Psoas muscle (tissue), 8 donors: ENCODE results near the gene ASB1. TPM values are rescaled to one million over a fixed set of nuclear protein-coding genes. Genes with fewer than 3 reads are reported as not detected.

Experiments
- ATAC-seq, 4 donors: fragments of 200-7000 bp; cut with Tn5 transposase; one replicate each; pipeline ENCODE4 v1.9.1; 2020; ENCODE audit warnings: moderate library complexity in 3 of 4, mild to moderate bottlenecking in 2 of 4
- DNase-seq, 2 donors: peaks; one replicate each; pipeline ENCODE4 v3.0.0-alpha.2; 2020
- H3K27ac ChIP-seq: fragments of 200-600 bp; one replicate; pipeline ENCODE4 v1.8.0; 2022
- H3K27me3 ChIP-seq, 3 donors: fragments of 200-600 bp in 1 of 3; one replicate each; pipeline versions ENCODE4 v1.6.1 to v1.8.0; 2013 to 2022; ENCODE audit warnings: low read length in 2 of 3, mild to moderate bottlenecking in 2 of 3, moderate library complexity in 1 of 3; ENCODE audit not compliant: insufficient read depth in 3 of 3
- H3K36me3 ChIP-seq, 2 donors: fragments of 200-600 bp in 1 of 2; one replicate each; pipeline versions ENCODE4 v1.6.1 to v1.8.0; 2013 to 2022; ENCODE audit warnings: low read depth in 1 of 2, mild to moderate bottlenecking in 1 of 2, moderate library complexity in 1 of 2; ENCODE audit not compliant: insufficient read depth in 1 of 2
- H3K4me1 ChIP-seq: fragments of 200-600 bp; one replicate; pipeline ENCODE4 v1.8.0; 2022
- H3K4me3 ChIP-seq: fragments of 200-600 bp; one replicate; pipeline ENCODE4 v1.8.0; 2022; ENCODE audit warnings: mild to moderate bottlenecking
- H3K9me3 ChIP-seq: fragments of 200-600 bp; one replicate; pipeline ENCODE4 v1.8.0; 2022
- WGBS, 3 donors: extraction: QIAGEN DNeasy Blood & Tissue Kit; methylation state at CpG; one replicate each; pipeline versions ENCODE4 v1.1.6 to v1.1.7; 2013; 5-methylcytosine and 5-hydroxymethylcytosine counted together
- intact Hi-C, 2 donors: fragments of 100-400 bp; cut with DNase I; formaldehyde crosslinking; loops; one replicate each; pipeline versions ENCODE4 v1.11.0 to v1.14.2; 2022
- polyA plus RNA-seq, 3 donors: library from polyadenylated mRNA; stranded (reverse); fragments of 200-250 nt; gene quantifications; one replicate each; pipeline ENCODE4 v1.2.3, GENCODE V29; 2013
- total RNA-seq, 4 donors: library from RNA; stranded (reverse); fragmentation: NEBNext Ultra II Directional in 2 of 4; extraction: Animal tissue kit (Norgen Biotek cat#: 25700) in 2 of 4; gene quantifications; one replicate each; pipeline versions ENCODE4 v1.2.1 to v1.2.4, GENCODE V29; 2021 to 2023
- TF ChIP-seq, protein P1 (sequence below): fragments of 200-600 bp; IDR thresholded peaks from one replicate; pipeline ENCODE4 v1.8.0; 2022; ENCODE audit warnings: antibody characterized with exemption
- donor health status: healthy with polysubstance abuse.
- donor health status: DM: no; HTN: no; CAD: no; lungs with moderate emphysema.
- donor health status: Bipolar disorder and iron deficiency.
- donor health status: healthy.
- donor health status: DM: yes; HTN: yes; CAD: no.
- donor health status: DM: no; HTN: no; CAD: no.
- donor health status: DM: no; HTN: no; CAD: no.
- donor health status: DM: yes; HTN: yes; CAD: no.

The ASB1 gene
- total and polyA plus RNA-seq, 7 donors, result 21.3 to 48.0 (median 42.7) TPM

DNA sequence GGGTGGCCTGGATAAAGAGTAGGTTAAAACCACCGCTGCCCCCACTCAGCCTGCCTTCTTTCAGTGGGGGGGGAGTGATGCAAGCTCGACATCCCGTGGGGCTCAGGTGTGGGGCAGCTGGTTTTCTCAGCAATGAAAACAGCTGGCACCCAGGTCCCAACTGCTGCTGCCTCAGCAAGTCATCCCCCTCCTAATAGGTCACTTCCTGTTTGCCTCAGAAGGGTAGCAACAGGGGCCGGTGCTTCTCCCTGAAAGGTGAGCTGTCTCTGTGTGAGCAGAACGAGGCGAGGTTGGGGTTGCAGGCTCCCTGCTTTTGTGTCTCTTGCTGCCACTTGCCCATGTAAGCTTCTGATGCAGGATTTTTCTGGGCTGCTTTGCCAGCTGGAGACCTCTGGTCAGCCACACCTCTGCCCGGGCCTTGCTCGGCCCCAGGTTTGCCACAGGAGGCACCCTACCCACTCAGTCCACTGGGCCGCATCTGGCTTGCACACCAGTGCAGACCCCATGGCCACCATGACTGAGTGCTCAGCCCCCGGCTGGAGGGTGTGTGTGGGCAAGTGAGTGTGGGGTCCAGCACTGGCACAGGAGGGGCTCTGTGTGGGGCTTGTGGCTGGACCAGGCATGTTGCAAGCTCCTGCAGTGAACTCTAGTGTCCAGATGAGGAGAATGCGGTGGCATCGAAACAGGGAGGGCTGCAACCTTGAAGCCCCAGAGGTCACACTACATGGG is 11.5 kb upstream of the ASB1 start:
- H3K4me3 ChIP-seq, result no peak overlapping the region
- peaks cover 0 to 2% (median 0%) of the 10 kb centered on the region in 3 donors for H3K27me3 ChIP-seq
- no peak for DNase-seq
- TF ChIP-seq, protein P1, sequence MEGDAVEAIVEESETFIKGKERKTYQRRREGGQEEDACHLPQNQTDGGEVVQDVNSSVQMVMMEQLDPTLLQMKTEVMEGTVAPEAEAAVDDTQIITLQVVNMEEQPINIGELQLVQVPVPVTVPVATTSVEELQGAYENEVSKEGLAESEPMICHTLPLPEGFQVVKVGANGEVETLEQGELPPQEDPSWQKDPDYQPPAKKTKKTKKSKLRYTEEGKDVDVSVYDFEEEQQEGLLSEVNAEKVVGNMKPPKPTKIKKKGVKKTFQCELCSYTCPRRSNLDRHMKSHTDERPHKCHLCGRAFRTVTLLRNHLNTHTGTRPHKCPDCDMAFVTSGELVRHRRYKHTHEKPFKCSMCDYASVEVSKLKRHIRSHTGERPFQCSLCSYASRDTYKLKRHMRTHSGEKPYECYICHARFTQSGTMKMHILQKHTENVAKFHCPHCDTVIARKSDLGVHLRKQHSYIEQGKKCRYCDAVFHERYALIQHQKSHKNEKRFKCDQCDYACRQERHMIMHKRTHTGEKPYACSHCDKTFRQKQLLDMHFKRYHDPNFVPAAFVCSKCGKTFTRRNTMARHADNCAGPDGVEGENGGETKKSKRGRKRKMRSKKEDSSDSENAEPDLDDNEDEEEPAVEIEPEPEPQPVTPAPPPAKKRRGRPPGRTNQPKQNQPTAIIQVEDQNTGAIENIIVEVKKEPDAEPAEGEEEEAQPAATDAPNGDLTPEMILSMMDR, result no peak
- no peaks in the 10 kb centered on the region for H3K36me3 ChIP-seq
- intact Hi-C loops, result no loop called here
- 89 to 92% (median 92%) methylated on average over 12 of the region's 12 CpGs for whole genome bisulfite sequencing, 3 donors
- H3K27ac ChIP-seq, result no peak overlapping the region
- H3K9me3 ChIP-seq, result no peaks in the 10 kb centered on the region
- peaks cover 9% of the 10 kb centered on the region for H3K4me1 ChIP-seq
- ATAC-seq, result no peak

DNA sequence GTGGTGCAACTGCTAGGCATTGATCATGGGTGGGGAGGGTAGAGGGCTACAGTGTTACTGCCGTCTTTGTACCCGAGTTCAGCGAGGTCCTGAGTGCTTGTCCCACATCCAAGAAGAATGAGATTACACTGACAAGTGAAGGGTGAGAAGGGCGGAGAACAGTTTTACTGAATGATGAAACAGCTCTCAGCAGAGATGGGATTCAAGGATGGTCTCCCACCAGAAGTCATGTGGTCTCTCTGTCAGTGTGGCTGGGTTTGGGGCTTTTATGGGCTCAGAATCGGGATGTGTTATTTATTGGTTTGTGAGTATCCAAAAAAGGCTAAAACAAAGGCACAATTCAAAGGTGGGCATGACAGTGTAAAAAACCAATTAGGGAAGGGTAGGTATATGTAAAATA is 10.8 kb upstream of the ASB1 start:
- TF ChIP-seq, protein P1, result no peak
- Histone ChIP-seq H3K27ac (no peak overlapping the region), H3K4me1 (peaks cover 9% of the 10 kb centered on the region), H3K36me3 (no peaks in the 10 kb centered on the region), H3K27me3 (peaks cover 0 to 2% (median 0%) of the 10 kb centered on the region in 3 donors), H3K9me3 (no peaks in the 10 kb centered on the region), H3K4me3 (no peak overlapping the region)
- DNase-seq, result no peak
- intact Hi-C loops, result no loop called here
- WGBS, 3 donors, result 96 to 99% (median 98%) methylated on average over 5 of the region's 5 CpGs
- no peak for ATAC-seq

DNA sequence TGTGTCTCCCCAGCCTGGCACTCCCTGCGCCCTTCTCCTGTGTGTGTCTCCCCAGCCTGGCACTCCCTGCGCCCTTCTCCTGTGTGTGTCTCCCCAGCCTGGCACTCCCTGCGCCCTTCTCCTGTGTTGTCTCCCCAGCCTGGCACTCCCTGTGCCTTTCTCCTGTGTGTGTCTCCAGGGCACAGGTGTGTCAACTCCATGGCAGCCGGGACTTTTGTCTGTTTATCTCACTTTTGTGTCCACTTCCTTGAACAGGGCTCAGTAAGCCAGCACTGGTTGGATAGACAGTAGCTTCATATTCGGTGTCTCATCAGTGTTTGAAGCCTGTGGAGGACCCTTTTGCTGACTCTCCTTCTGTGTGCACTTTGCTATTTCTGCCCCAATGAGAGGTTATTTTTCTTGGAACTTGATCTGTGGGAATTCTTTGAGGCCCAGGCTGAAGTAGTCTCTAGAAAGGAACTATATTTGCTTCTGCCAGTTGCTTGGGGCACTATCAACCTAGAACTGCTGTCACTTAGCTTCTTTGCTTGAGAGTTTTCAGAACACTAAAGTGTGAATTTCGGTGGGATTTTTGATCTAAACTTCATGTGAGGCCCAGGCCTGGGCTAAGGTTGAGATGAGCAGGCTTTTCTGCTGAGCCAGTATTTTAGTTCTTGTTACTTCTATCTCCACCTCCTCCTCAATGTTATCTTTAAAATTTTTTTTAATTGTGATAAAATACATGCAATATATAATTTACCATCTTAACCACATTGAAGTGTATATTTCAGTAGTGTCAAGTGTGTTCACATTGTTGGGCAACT is 8.3 kb upstream of the ASB1 start:
- TF ChIP-seq, protein P1, result no peak
- DNase-seq (no peak), ATAC-seq (peak in 1 of 4 donors; percentile 53)
- 50 to 85% (median 61%) methylated on average over 4 to 6 of the region's 6 CpGs for WGBS, 3 donors
- Histone ChIP-seq H3K36me3 (no peaks in the 10 kb centered on the region), H3K4me1 (peaks cover 12% of the 10 kb centered on the region), H3K27me3 (peaks cover 0 to 2% (median 0%) of the 10 kb centered on the region in 3 donors), H3K4me3 (no peak overlapping the region), H3K9me3 (no peaks in the 10 kb centered on the region), H3K27ac (no peak overlapping the region)
- intact Hi-C loops, result no loop called here

DNA sequence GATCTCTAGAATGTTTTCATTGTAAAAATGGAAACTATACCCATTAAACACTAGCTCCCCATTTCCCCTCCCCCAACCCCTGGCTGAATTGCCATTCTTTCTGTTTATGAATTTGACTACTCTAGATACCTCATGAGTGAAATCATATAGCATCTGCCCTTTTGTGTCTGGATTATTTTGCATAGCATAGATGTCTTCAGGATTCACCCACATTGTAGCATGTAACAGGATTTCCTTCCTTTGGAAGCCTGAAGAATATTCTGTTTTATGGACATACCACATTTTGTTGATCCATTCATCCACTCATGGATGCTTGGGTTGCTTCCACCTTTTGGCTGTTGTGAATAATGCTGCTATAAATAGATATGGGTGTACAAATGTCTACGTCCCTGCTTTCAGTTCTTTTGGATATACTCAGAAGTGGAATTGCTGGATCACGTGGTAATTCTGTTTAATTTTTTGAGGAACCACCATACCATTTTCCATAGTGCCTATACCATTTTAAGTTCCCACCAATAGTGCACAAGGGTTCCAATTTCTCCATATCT is 7.7 kb upstream of the ASB1 start:
- H3K27me3 ChIP-seq, result peaks cover 0 to 2% (median 0%) of the 10 kb centered on the region in 3 donors
- ATAC-seq, result peak in 2 of 4 donors; percentile 62 to 78
- 36 to 48% (median 45%) methylated on average over 2 of the region's 2 CpGs for WGBS, 3 donors

More for the DNA sequence above, 7.7 kb upstream of the ASB1 start:
- intact Hi-C loops, result no loop called here
- Histone ChIP-seq H3K27ac (no peak overlapping the region), H3K4me1 (peaks cover 12% of the 10 kb centered on the region), H3K36me3 (no peaks in the 10 kb centered on the region), H3K4me3 (no peak overlapping the region), H3K9me3 (no peaks in the 10 kb centered on the region)
- DNase-seq, result no peak
- TF ChIP-seq, protein P1, result no peak
